ENCODE results near the gene PIGU.

- no peak for TF ChIP-seq CTCF (IDR thresholded peaks at IDR 0.05)
- TF ChIP-seq POLR2A (IDR thresholded peaks at IDR 0.05) = no peak
Measured at GRCh38 chr20:34530342-34530741, 146.6 kb downstream of the PIGU start.
